SK-N-SH (cell line): ENCODE measurements around the gene KCNK16. TPM values are rescaled to one million over a fixed set of nuclear protein-coding genes. Genes with fewer than 3 reads are reported as not detected.
A peak's percentile ranks its signal among the peaks of the same experiment; 100 is the strongest.

Experiments
- CTCF ChIA-PET: fragments of 300-600, 350-600 bp; formaldehyde crosslinking; extraction: SDS; loops from one replicate; lab custom pipeline; 2021; lab: Yijun Ruan, JAX
- POLR2A ChIA-PET: fragments of 350-600 bp; sonication (Branson Sonifier 250); formaldehyde crosslinking; extraction: SDS; loops from one replicate; lab custom pipeline; 2020; ENCODE audit warnings: antibody characterized with exemption, inconsistent platforms; lab: Yijun Ruan, JAX
- DNase-seq: peaks from one replicate; pipeline ENCODE4 v3.0.0; 2012
- H2AFZ ChIP-seq: fragments of 200-600 bp; sonication (generic); 2 replicates; pipeline ENCODE4 v1.8.1; 2016; ENCODE audit warnings: antibody characterized with exemption, mild to moderate bottlenecking, low read depth
- H3F3A ChIP-seq: fragments of 200-600 bp; sonication (generic); replicated peaks from 2 replicates; pipeline ENCODE3; 2016; ENCODE audit warnings: antibody characterized with exemption, mild to moderate bottlenecking; ENCODE audit not compliant: insufficient read depth
- H3K27ac ChIP-seq, 2 experiments: fragments of 200-500 bp in 1 of 2; fragments of 200-600 bp in 1 of 2; sonication (Bioruptor generic) in 1 of 2; sonication (generic), shearing (Covaris generic) in 1 of 2; 2 replicates each; pipeline versions ENCODE4 v1.5.1 to v1.6.1; 2014 to 2016; ENCODE audit warnings: low read depth in 2 of 2, inconsistent platforms in 1 of 2, low read length in 1 of 2, mild to moderate bottlenecking in 1 of 2, mixed read lengths in 1 of 2
- H3K27me3 ChIP-seq: fragments of 200-600 bp; sonication (generic), shearing (Covaris generic); 2 replicates; pipeline ENCODE4 v1.6.1; 2016; ENCODE audit warnings: mixed run types; ENCODE audit not compliant: insufficient read depth
- H3K36me3 ChIP-seq, 2 experiments: fragments of 200-500 bp in 1 of 2; fragments of 200-600 bp in 1 of 2; sonication (Bioruptor generic) in 1 of 2; sonication (generic) in 1 of 2; replicated peaks in 1 of 2; 2 replicates each; pipeline versions ENCODE3 to v1.5.1; 2014 to 2016; ENCODE audit warnings: low read length in 1 of 2, mild to moderate bottlenecking in 1 of 2; ENCODE audit not compliant: insufficient read depth in 2 of 2, control insufficient read depth in 1 of 2
- H3K4me1 ChIP-seq, 2 experiments: fragments of 200-500 bp in 1 of 2; fragments of 200-600 bp in 1 of 2; sonication (Bioruptor generic) in 1 of 2; sonication (generic), shearing (Covaris generic) in 1 of 2; 2 replicates each; pipeline versions ENCODE4 v1.5.1 to v1.6.1; 2014 to 2016; ENCODE audit warnings: low read depth in 1 of 2, low read length in 1 of 2, mixed run types in 1 of 2; ENCODE audit not compliant: insufficient read depth in 2 of 2, control insufficient read depth in 1 of 2
- H3K4me2 ChIP-seq: fragments of 200-600 bp; sonication (generic), shearing (Covaris generic); 2 replicates; pipeline ENCODE4 v1.6.1; 2017; ENCODE audit warnings: mixed run types
- H3K4me3 ChIP-seq, 2 experiments: fragments of 200-500 bp in 1 of 2; fragments of 200-600 bp in 1 of 2; sonication (Bioruptor generic) in 1 of 2; sonication (generic), shearing (Covaris generic) in 1 of 2; 2 replicates each; pipeline versions ENCODE4 v1.5.1 to v1.8.1; 2014 to 2016; ENCODE audit warnings: low read depth in 2 of 2, inconsistent platforms in 1 of 2, low read length in 1 of 2, mild to moderate bottlenecking in 1 of 2, mixed read lengths in 1 of 2, moderate library complexity in 1 of 2
- H3K79me2 ChIP-seq: fragments of 200-600 bp; sonication (generic); 2 replicates; pipeline ENCODE4 v1.8.1; 2017; ENCODE audit warnings: mild to moderate bottlenecking; ENCODE audit not compliant: insufficient read depth
- H3K9ac ChIP-seq: fragments of 200-600 bp; sonication (generic); 2 replicates; pipeline ENCODE4 v1.6.1; 2017; ENCODE audit warnings: mixed run types
- H3K9me2 ChIP-seq: fragments of 200-600 bp; sonication (generic); 2 replicates; pipeline ENCODE4 v1.6.1; 2017; ENCODE audit warnings: mixed run types
- H3K9me3 ChIP-seq: fragments of 200-600 bp; sonication (generic); 2 replicates; pipeline ENCODE4 v1.6.1; 2017; ENCODE audit warnings: mixed run types, mild to moderate bottlenecking, moderate library complexity
- H4K20me1 ChIP-seq: fragments of 200-600 bp; sonication (generic); 2 replicates; pipeline ENCODE4 v1.6.1; 2017; ENCODE audit warnings: mild to moderate bottlenecking, mixed run types; ENCODE audit not compliant: insufficient read depth
- GABPA ChIP-seq: IDR thresholded peaks from 2 replicates; pipeline ENCODE4 v1.4.0; 2012; ENCODE audit warnings: low read depth, mild to moderate bottlenecking
- GATA2 ChIP-seq: sonication (generic); formaldehyde crosslinking; IDR thresholded peaks from 2 replicates; pipeline ENCODE4 v1.5.0; 2020; ENCODE audit warnings: mild to moderate bottlenecking, missing genetic modification reagents
- IRF3 ChIP-seq: fragments of 150-350 bp; IDR thresholded peaks from 2 replicates; pipeline ENCODE4 v1.6.1; 2016; ENCODE audit warnings: mild to moderate bottlenecking, low read depth, low read length
- NRF1 ChIP-seq: IDR thresholded peaks from 2 replicates; pipeline ENCODE4 v1.6.1; 2012; ENCODE audit warnings: low read depth, mild to moderate bottlenecking, low read length
- POLR2AphosphoS5 ChIP-seq: IDR thresholded peaks from 2 replicates; pipeline ENCODE4 v1.6.1; 2012; ENCODE audit warnings: low read depth, low read length
- RAD21 ChIP-seq: IDR thresholded peaks from 2 replicates; pipeline ENCODE4 v1.6.1; 2012; ENCODE audit warnings: mild to moderate bottlenecking, low read length
- RCOR1 ChIP-seq: fragments of 150-350 bp; IDR thresholded peaks from 2 replicates; pipeline ENCODE4 v1.6.1; 2017; ENCODE audit warnings: antibody characterized with exemption, low read length
- RXRA ChIP-seq: IDR thresholded peaks from 2 replicates; pipeline ENCODE4 v1.4.0; 2012; ENCODE audit warnings: low read depth, mild to moderate bottlenecking, borderline replicate concordance
- TEAD4 ChIP-seq: IDR thresholded peaks from 2 replicates; pipeline ENCODE4 v1.4.0; 2012; ENCODE audit warnings: mild to moderate bottlenecking, borderline replicate concordance; ENCODE audit not compliant: insufficient read depth
- WGBS: methylation state at CpG from one replicate; pipeline ENCODE4 v1.1.6; 2017; ENCODE audit warnings: low lambda C conversion rate; 5-methylcytosine and 5-hydroxymethylcytosine counted together
- polyA plus RNA-seq, 3 experiments: library from polyadenylated mRNA; depleted of rRNA; stranded (reverse); fragments of >200 nt; gene quantifications; 2 replicates each; pipeline ENCODE4 v1.2.3, GENCODE V29; 2012

Gene KCNK16
- polyA plus RNA-seq, 1 of the 3 experiments (the other 2 are of a cell fraction): not detected

- DNase-seq: no peak
- ChIA-PET POLR2A (interaction anchor here (0.6 kb wide), 1 partner anchor 240 kb away, joined by 3 read pairs; no protein-coding TSS in a partner anchor), CTCF (interaction anchor here (0.6 to 3.9 kb wide), 8 partner anchors 8 to 671 kb away, joined by 3 to 25 read pairs (median 6); no protein-coding TSS in a partner anchor)
- Histone ChIP-seq H3K4me1 (peaks cover 0 to 32% of the 10 kb centered on the region in 2 experiments; a peak in 1 of 4 replicates), H2AFZ (no peak overlapping the region), H3K4me2 (no peak overlapping the region), H3K9me3 (no peaks in the 10 kb centered on the region), H3K27me3 (no peaks in the 10 kb centered on the region), H3K4me3 (no peak overlapping the region), H3K9ac (no peak overlapping the region), H3K36me3 (no peaks in the 10 kb centered on the region), H3F3A (no peaks in the 10 kb centered on the region), H3K79me2 (no peaks in the 10 kb centered on the region), H3K27ac (no peak overlapping the region; a peak in 1 of 4 replicates), H3K9me2 (no peaks in the 10 kb centered on the region)
- 33% methylated on average over 9 of the region's 9 CpGs for WGBS
- TF ChIP-seq RCOR1 (no peak), POLR2AphosphoS5 (no peak), GATA2 (CRISPR knock-in tag) (peak; percentile 52), RAD21 (no peak), TEAD4 (no peak), NRF1 (no peak)
- TF ChIP-seq, all 33 proteins: peak for 1
- no peaks in the 10 kb centered on the region for H4K20me1 ChIP-seq
These were observed 16.8 kb upstream of the KCNK16 start for GRCh38 chr6:39339096-39339867.

GRCh38 chr6:39338397-39338796 is 15.9 kb upstream of the KCNK16 start:
- no peaks in the 10 kb centered on the region for H3F3A ChIP-seq
- H4K20me1 ChIP-seq: no peaks in the 10 kb centered on the region
- no peaks in the 10 kb centered on the region for H3K9me3 ChIP-seq
- TF ChIP-seq RXRA: no peak
- TF ChIP-seq IRF3: no peak
- no peak for TF ChIP-seq GABPA
- peaks cover 0 to 32% of the 10 kb centered on the region in 2 experiments; a peak in 1 of 4 replicates for H3K4me1 ChIP-seq
- H3K27ac ChIP-seq: no peak overlapping the region
- H3K4me2 ChIP-seq: no peak overlapping the region
- H3K9me2 ChIP-seq: no peaks in the 10 kb centered on the region
- CTCF ChIA-PET: interaction anchor here (0.6 to 3.9 kb wide), 3 partner anchors 9 to 63 kb away, joined by 4 to 25 read pairs (median 11); no protein-coding TSS in a partner anchor
- DNase-seq: no peak
- H3K79me2 ChIP-seq: no peaks in the 10 kb centered on the region
- H3K9ac ChIP-seq: no peak overlapping the region
- H3K27me3 ChIP-seq: no peaks in the 10 kb centered on the region
- no peak overlapping the region for H2AFZ ChIP-seq
- POLR2A ChIA-PET: interaction anchor here (0.6 kb wide), 1 partner anchor 241 kb away, joined by 3 read pairs; no protein-coding TSS in a partner anchor
- 34% methylated on average over 3 of the region's 5 CpGs for WGBS
- no peaks in the 10 kb centered on the region for H3K36me3 ChIP-seq
- H3K4me3 ChIP-seq: no peak overlapping the region
